Liver (tissue), 9 donors: ENCODE results near the gene RNF112. TPM values are rescaled to one million over a fixed set of nuclear protein-coding genes. Genes with fewer than 3 reads are reported as not detected.

Experiments used
- DNase-seq: peaks from one replicate; pipeline ENCODE4 v3.0.0-alpha.2; 2017; ENCODE audit warnings: low spot score
- H3K27ac ChIP-seq, 2 donors: one replicate each; pipeline ENCODE4 v1.7.0; 2013; ENCODE audit warnings: inconsistent platforms in 2 of 2, low read length in 2 of 2, control low read depth in 1 of 2, low read depth in 1 of 2, mild to moderate bottlenecking in 1 of 2
- H3K27me3 ChIP-seq, 4 donors: one replicate each; pipeline versions ENCODE4 v1.6.1 to v1.7.0; 2013; ENCODE audit warnings: low read length in 3 of 4, inconsistent platforms in 1 of 4, mild to moderate bottlenecking in 1 of 4, moderate library complexity in 1 of 4; ENCODE audit not compliant: control insufficient read depth in 4 of 4, insufficient read depth in 4 of 4
- H3K36me3 ChIP-seq, 4 donors: one replicate each; pipeline versions ENCODE4 v1.6.1 to v1.7.0; 2013; ENCODE audit warnings: low read length in 3 of 4, mild to moderate bottlenecking in 3 of 4, low read depth in 1 of 4, moderate library complexity in 1 of 4; ENCODE audit not compliant: control insufficient read depth in 4 of 4, insufficient read depth in 3 of 4
- H3K4me1 ChIP-seq, 4 donors: one replicate each; pipeline versions ENCODE4 v1.6.1 to v1.7.0; 2013; ENCODE audit warnings: low read length in 3 of 4, mild to moderate bottlenecking in 3 of 4, moderate library complexity in 1 of 4; ENCODE audit not compliant: control insufficient read depth in 4 of 4, insufficient read depth in 4 of 4
- H3K4me3 ChIP-seq, 3 donors: one replicate each; pipeline versions ENCODE4 v1.6.1 to v1.7.0; 2013; ENCODE audit warnings: low read length in 3 of 3, control low read depth in 1 of 3, low read depth in 1 of 3, mild to moderate bottlenecking in 1 of 3
- H3K9ac ChIP-seq, 2 donors: one replicate each; pipeline ENCODE4 v1.7.0; 2013; ENCODE audit warnings: low read length in 2 of 2, mild to moderate bottlenecking in 2 of 2, moderate library complexity in 2 of 2, control low read depth in 1 of 2, low read depth in 1 of 2
- H3K9me3 ChIP-seq, 4 donors: one replicate each; pipeline versions ENCODE4 v1.6.1 to v1.7.0; 2013; ENCODE audit warnings: low read length in 3 of 4; ENCODE audit not compliant: control insufficient read depth in 4 of 4
- EGR1 ChIP-seq, 2 donors: IDR thresholded peaks; 2 replicates each; pipeline ENCODE4 v1.6.1; 2016 to 2018; ENCODE audit warnings: antibody characterized with exemption in 2 of 2, low read depth in 2 of 2
- FOXA1 ChIP-seq: IDR thresholded peaks from 2 replicates; pipeline ENCODE4 v1.6.1; 2016; ENCODE audit warnings: antibody characterized with exemption
- GABPA ChIP-seq, 2 donors: IDR thresholded peaks in 1 of 2; conservative IDR thresholded peaks in 1 of 2; 2 replicates each; pipeline ENCODE4 v1.6.1; 2016; ENCODE audit warnings: antibody characterized with exemption in 2 of 2, mild to moderate bottlenecking in 1 of 2, moderate library complexity in 1 of 2
- HNF4A ChIP-seq, 2 donors: conservative IDR thresholded peaks; 2 replicates each; pipeline ENCODE4 v1.6.1; 2016; ENCODE audit warnings: antibody characterized with exemption in 2 of 2, mild to moderate bottlenecking in 2 of 2
- JUND ChIP-seq, 2 donors: IDR thresholded peaks; 2 replicates each; pipeline ENCODE4 v1.6.1; 2016; ENCODE audit warnings: antibody characterized with exemption in 2 of 2
- MAX ChIP-seq: IDR thresholded peaks from 2 replicates; pipeline ENCODE4 v1.6.1; 2016; ENCODE audit warnings: antibody characterized with exemption
- NR2F2 ChIP-seq: IDR thresholded peaks from 2 replicates; pipeline ENCODE4 v1.6.1; 2016; ENCODE audit warnings: antibody characterized with exemption
- RAD21 ChIP-seq, 2 donors: IDR thresholded peaks; 2 replicates each; pipeline ENCODE4 v1.6.1; 2016; ENCODE audit warnings: antibody characterized with exemption in 2 of 2, mild to moderate bottlenecking in 2 of 2
- REST ChIP-seq: IDR thresholded peaks from 2 replicates; pipeline ENCODE4 v1.6.1; 2016; ENCODE audit warnings: antibody characterized with exemption, mild to moderate bottlenecking
- RXRA ChIP-seq, 2 donors: IDR thresholded peaks; 2 replicates each; pipeline ENCODE4 v1.6.1; 2017 to 2018; ENCODE audit warnings: antibody characterized with exemption in 2 of 2, mild to moderate bottlenecking in 1 of 2
- TAF1 ChIP-seq: conservative IDR thresholded peaks from 2 replicates; pipeline ENCODE4 v1.6.1; 2016; ENCODE audit warnings: antibody characterized with exemption, mild to moderate bottlenecking
- YY1 ChIP-seq: IDR thresholded peaks from 2 replicates; pipeline ENCODE4 v1.6.1; 2016; ENCODE audit warnings: antibody characterized with exemption, mild to moderate bottlenecking
- WGBS: extraction: QIAGEN DNeasy Blood & Tissue Kit; methylation state at CpG from one replicate; pipeline ENCODE4 v1.1.7; 2013; 5-methylcytosine and 5-hydroxymethylcytosine counted together
- polyA plus RNA-seq, 2 donors: library from polyadenylated mRNA; stranded (reverse) in 1 of 2; unstranded in 1 of 2; fragments of 200-250 nt in 1 of 2; fragments of >200 nt in 1 of 2; fragmentation: Nextera tagmentation in 1 of 2; extraction: Ambion mirVana in 1 of 2; gene quantifications; one replicate each; pipeline versions ENCODE4 v1.2.1 to v1.2.3, GENCODE V29; 2013 to 2015
- total RNA-seq, 2 donors: library from RNA; depleted of rRNA; stranded (reverse); fragments of >200 nt; gene quantifications; one replicate each; pipeline ENCODE4 v1.2.3, GENCODE V29; 2014
- TF ChIP-seq, protein P1 (sequence below): IDR thresholded peaks from 2 replicates; pipeline ENCODE4 v1.6.1; 2016; ENCODE audit warnings: antibody characterized with exemption
- TF ChIP-seq, protein P2 (sequence below): fragments of 150-350 bp; IDR thresholded peaks from 2 replicates; pipeline ENCODE4 v1.5.1; 2017; ENCODE audit warnings: improper control_type of control experiment, low read depth, low read length; ENCODE audit not compliant: missing input control
- TF ChIP-seq, protein P3 (sequence below): IDR thresholded peaks from 2 replicates; pipeline ENCODE4 v1.6.1; 2016; ENCODE audit warnings: antibody characterized with exemption
- donor health status: healthy.
- donor health status: healthy.
- donor health status: healthy.
- donor health status: healthy.
- donor health status: healthy.

RNF112 gene
- total and polyA plus RNA-seq, 4 donors = 0.04 to 0.42 (median 0.20) TPM

DNA sequence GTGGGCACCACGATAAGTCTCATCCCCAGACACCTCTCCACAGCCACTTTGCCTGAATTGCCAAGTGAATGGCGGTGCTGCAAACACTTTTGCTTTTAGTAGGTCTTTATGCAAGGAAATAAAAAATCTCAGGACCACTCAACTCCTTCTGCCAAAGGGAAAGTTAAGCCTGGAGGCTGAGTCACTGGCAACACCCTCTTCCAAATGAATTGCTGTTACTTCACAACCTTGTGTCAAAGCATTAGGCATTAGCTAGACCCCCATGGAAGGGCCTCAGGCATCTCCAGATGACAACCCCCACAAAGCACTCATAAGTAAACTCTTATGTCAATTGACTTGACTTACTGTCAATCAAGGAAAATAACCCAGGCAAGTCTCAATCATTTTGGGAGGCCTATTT, 43.0 kb downstream of the RNF112 start:
- H3K27ac ChIP-seq = no peak overlapping the region
- DNase-seq = no peak
- TF ChIP-seq EGR1 (IDR thresholded peaks at IDR 0.05; ENCODE audit: low read depth in 2 of 2) (no peak), TAF1 (no peak), MAX (no peak), REST (no peak), FOXA1 (no peak), GABPA (IDR thresholded peaks at IDR 0.05 in 1 of 2, conservative IDR thresholded peaks at IDR 0.05 in 1 of 2) (no peak), JUND (IDR thresholded peaks at IDR 0.05) (no peak)

GRCh38 chr17:19456016-19456927, 45.2 kb downstream of the RNF112 start:
- no peak for TF ChIP-seq EGR1 (IDR thresholded peaks at IDR 0.05; ENCODE audit: low read depth in 2 of 2)
- H3K27ac ChIP-seq = no peak overlapping the region
- H3K27me3 ChIP-seq = no peaks in the 10 kb centered on the region
- WGBS = 91% methylated on average over 6 of the region's 6 CpGs
- DNase-seq = no peak
- H3K36me3 ChIP-seq = no peaks in the 10 kb centered on the region
- H3K4me3 ChIP-seq = no peak overlapping the region
- no peaks in the 10 kb centered on the region for H3K4me1 ChIP-seq
- no peaks in the 10 kb centered on the region for H3K9me3 ChIP-seq
- H3K9ac ChIP-seq = no peak overlapping the region

More for the DNA sequence above, 43.0 kb downstream of the RNF112 start:
- 94% methylated on average over 2 of the region's 2 CpGs for WGBS
- Histone ChIP-seq H3K9me3 (no peaks in the 10 kb centered on the region), H3K9ac (no peak overlapping the region), H3K4me1 (no peaks in the 10 kb centered on the region), H3K36me3 (no peaks in the 10 kb centered on the region), H3K27me3 (no peaks in the 10 kb centered on the region), H3K4me3 (no peak overlapping the region)

GRCh38 chr17:19457046-19457445, 46.0 kb downstream of the RNF112 start:
- no peak for DNase-seq
- 92% methylated on average over 3 of the region's 3 CpGs for WGBS
- TF ChIP-seq MAX = no peak
- TF ChIP-seq HNF4A (conservative IDR thresholded peaks at IDR 0.05) = no peak
- TF ChIP-seq, protein P1, sequence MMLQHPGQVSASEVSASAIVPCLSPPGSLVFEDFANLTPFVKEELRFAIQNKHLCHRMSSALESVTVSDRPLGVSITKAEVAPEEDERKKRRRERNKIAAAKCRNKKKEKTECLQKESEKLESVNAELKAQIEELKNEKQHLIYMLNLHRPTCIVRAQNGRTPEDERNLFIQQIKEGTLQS = no peak
- TF ChIP-seq, protein P2, sequence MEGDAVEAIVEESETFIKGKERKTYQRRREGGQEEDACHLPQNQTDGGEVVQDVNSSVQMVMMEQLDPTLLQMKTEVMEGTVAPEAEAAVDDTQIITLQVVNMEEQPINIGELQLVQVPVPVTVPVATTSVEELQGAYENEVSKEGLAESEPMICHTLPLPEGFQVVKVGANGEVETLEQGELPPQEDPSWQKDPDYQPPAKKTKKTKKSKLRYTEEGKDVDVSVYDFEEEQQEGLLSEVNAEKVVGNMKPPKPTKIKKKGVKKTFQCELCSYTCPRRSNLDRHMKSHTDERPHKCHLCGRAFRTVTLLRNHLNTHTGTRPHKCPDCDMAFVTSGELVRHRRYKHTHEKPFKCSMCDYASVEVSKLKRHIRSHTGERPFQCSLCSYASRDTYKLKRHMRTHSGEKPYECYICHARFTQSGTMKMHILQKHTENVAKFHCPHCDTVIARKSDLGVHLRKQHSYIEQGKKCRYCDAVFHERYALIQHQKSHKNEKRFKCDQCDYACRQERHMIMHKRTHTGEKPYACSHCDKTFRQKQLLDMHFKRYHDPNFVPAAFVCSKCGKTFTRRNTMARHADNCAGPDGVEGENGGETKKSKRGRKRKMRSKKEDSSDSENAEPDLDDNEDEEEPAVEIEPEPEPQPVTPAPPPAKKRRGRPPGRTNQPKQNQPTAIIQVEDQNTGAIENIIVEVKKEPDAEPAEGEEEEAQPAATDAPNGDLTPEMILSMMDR = no peak
- no peak for TF ChIP-seq EGR1 (IDR thresholded peaks at IDR 0.05; ENCODE audit: low read depth in 2 of 2)
- TF ChIP-seq NR2F2 = no peak
- TF ChIP-seq YY1 = no peak
- no peak for TF ChIP-seq GABPA (IDR thresholded peaks at IDR 0.05 in 1 of 2, conservative IDR thresholded peaks at IDR 0.05 in 1 of 2)
- no peak for TF ChIP-seq RAD21 (IDR thresholded peaks at IDR 0.05)
- TF ChIP-seq, protein P3, sequence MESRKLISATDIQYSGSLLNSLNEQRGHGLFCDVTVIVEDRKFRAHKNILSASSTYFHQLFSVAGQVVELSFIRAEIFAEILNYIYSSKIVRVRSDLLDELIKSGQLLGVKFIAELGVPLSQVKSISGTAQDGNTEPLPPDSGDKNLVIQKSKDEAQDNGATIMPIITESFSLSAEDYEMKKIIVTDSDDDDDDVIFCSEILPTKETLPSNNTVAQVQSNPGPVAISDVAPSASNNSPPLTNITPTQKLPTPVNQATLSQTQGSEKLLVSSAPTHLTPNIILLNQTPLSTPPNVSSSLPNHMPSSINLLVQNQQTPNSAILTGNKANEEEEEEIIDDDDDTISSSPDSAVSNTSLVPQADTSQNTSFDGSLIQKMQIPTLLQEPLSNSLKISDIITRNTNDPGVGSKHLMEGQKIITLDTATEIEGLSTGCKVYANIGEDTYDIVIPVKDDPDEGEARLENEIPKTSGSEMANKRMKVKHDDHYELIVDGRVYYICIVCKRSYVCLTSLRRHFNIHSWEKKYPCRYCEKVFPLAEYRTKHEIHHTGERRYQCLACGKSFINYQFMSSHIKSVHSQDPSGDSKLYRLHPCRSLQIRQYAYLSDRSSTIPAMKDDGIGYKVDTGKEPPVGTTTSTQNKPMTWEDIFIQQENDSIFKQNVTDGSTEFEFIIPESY = no peak
- no peak for TF ChIP-seq RXRA (IDR thresholded peaks at IDR 0.05)

More at GRCh38 chr17:19457046-19457445, 46.0 kb downstream of the RNF112 start:
- Histone ChIP-seq H3K9me3 (no peaks in the 10 kb centered on the region), H3K9ac (no peak overlapping the region), H3K4me3 (no peak overlapping the region), H3K36me3 (no peaks in the 10 kb centered on the region), H3K27ac (no peak overlapping the region), H3K27me3 (no peaks in the 10 kb centered on the region), H3K4me1 (no peaks in the 10 kb centered on the region)
